Measurements from ENCODE around the gene CA14.
"Not testable (repeated sequence)": the region's sequence is repeated elsewhere in the genome, so short reads cannot be mapped to it uniquely, and the experiment has no call there.

GRCh38 chr1:150214099-150214756 lies 43.3 kb upstream of the CA14 start:
- not testable (repeated sequence) for TF ChIP-seq CTCF, POLR2A (IDR thresholded peaks at IDR 0.05)

Data from body of pancreas (tissue), 4 donors.